Hematopoietic multipotent progenitor cell treated with erythropoietin and hydrocortisone succinate and interleukin-3 and kit ligand, for 8 days (in vitro differentiated cells): ENCODE data around the gene DNAH17.

Experiments
- DNase-seq: peaks from one replicate; pipeline ENCODE4 v3.0.0-alpha.2; 2015

Gene DNAH17

DNA sequence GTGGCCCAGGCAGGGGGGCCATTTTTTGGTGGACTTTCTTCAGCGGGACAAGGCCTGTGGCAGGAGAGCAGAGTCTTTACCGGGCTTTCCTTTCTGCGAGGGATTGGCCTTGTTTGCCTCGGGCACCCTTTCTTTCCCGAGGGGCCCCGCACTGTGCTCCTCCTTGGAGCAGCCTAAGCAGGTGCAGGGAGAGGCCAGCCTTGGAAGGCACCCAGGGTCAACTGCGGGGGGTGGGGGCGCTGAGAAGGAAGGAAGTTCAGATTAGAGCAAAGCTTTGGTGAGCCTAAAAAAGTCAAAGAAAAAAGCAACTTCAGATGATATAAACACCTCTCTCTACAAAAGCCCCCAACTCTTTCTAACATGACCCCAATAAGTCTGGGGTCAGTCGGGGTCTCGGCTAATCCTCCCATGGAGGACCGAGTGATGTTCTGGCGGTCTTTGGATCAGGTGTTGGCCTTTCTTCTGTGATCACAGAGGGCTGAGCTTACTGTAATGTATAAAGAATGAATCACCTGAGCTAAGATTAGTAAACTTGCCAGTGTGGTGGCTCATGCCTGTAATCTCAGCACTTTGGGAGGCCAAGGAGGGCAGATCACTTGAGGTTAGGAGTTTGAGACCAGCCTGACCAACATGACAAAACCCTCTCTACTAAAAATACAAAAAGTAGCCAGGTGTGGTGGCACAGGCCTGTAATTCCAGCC lies 135.8 kb downstream of the DNAH17 start:
- no peak for DNase-seq

DNA sequence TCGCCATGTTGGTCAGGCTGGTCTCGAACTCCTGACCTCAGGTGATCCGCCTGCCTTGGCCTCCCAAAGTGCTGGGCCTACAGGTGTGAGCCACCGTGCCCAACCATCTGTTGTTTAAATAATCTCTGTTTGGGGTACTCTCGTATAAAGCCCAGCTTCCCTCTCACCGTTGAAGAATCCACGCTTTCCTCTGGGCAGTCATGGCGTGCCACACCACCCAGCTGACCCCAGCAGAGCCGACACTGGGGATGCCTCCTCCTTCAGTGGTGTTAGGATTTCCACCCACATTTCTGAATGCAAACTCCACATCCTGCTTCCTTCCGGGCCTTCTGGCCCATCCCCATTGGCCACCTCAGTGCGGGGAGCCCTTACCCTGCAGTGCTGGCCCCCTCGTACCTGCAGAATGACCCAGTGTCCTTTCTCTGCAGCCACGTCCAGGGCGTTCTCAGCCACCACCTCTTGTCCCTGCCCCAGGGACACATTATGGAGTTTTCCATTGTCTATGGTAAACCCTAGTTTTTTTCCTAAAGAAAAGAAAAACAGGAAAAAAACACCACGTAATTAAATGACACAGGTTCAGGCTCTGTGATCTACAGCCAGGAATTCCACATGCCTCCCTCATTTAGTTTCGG lies 138.4 kb downstream of the DNAH17 start:
- DNase-seq: no peak

DNA sequence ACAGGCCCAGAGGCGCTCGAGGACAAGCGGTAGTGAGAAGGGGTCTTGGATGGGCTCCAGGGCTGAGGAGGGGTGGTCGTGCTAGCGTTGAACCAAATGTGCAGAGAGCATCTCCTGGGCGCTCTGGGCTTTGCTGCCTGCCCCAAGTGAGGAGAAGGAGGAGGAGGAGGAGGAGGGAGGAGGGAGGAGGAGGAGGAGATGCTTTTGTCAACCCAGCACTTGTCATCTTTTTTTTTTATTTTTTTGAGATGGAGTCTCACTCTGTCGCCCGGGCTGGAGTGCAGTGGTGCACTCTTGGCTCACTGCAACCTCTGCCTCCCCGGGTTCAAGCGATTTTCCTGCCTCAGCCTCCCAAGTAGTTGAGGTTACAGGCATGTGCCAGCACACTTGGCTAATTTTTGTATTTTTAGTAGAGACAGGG lies 138.9 kb downstream of the DNAH17 start:
- no peak for DNase-seq

DNA sequence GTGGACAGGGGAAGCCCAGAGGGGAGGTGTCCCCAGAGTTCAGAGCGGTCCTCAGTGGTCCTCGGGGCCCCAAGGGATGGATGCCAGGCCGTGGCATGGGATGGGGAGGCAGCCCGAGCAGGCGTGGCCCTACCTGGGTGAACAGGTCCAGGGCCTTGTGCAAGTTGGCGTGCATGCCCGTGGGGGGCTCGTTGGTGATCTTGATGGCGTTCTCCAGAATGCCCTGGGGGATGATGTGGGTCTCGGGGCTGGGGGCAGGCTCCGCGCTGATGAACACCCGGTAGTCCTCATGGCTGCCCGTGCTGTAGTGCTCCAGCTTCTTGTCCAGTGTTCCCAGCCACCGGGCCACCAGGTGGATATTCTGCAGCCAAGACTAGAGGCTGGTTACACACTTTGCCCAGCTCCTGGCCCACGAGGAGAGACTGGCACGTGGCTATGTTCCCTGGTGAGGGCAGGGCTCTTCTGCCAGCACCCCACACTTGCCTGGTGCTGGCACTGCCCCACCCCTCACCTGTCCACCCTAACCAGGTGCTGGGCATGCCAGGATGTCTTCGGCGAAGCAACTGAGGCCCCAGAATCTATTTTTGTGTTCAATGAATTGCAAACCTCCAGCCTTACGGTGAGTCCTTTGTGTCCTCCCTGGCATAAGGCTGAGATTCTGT lies 139.6 kb downstream of the DNAH17 start:
- no peak for DNase-seq

DNA sequence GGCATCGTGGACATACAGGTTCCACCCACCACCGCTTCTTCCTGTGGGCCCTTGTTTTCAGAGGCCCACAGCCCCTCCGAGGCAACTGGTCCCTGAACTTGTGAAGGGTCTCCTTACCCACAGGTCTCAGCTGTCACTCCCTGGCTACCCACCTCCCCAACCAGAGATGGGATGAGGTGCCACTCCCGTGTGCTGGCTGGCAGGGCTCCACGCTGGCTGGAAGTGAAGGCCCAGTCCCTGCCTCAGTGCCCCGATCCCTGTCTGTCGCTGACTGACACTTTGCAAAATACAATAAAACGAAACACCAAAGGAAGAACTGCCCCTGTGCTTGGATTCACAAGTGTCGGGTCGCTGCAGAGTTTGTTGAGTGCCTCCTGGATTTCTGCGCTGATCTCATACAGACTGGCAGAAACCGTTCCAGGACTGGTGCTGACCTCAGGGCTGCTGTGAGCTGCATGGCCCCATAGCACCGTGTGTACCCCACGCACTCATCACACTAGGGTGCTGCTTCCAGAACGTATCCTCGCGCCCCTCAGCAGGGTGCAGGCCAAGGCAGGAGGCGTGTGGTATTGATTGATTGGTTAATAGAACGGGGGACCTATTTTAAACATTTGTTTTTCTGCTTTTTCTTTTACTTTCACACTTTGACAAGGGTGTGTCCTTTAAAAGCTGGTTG lies 141.7 kb downstream of the DNAH17 start:
- DNase-seq: no peak

DNA sequence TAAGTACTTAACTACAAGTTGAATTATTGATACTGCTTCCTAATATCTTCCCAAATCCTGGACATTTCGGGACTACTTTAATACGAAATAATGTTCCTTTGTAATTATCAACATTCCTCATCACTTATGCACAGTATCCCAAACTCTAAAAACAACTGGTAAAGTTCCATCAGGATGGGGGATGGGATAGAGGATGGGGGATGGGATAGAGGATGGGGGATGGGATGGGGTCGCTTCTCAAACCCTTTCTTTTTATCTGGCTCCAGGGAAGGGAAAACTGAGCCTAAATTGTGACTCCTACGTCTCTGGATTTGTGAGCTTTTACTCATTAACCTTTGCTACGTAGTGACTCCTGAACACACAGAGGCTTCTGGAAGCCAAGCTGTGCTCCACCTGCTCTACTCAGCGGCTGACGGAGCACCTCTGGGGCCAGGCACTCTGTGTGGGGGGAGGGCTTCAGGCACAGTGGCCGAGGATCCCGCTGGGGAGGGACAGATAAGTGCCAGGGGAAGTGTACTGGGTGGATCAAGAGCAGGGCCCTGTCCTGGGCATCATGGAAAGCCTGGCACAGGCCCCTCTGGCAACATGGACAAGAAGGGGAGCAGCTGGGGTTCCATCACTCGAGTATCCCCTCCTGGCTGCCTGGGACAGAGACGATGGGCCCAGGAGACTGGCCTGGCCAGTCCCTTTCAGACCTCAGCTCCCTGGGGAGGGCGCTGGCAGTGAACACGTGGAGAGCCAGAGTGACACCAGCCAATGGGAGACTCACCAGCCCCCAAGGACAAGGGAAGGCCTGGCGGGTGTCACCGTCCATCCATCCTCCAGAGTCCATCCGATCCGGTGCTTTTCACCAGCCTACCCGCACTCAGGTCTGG lies 142.5 kb downstream of the DNAH17 start:
- DNase-seq: no peak

DNA sequence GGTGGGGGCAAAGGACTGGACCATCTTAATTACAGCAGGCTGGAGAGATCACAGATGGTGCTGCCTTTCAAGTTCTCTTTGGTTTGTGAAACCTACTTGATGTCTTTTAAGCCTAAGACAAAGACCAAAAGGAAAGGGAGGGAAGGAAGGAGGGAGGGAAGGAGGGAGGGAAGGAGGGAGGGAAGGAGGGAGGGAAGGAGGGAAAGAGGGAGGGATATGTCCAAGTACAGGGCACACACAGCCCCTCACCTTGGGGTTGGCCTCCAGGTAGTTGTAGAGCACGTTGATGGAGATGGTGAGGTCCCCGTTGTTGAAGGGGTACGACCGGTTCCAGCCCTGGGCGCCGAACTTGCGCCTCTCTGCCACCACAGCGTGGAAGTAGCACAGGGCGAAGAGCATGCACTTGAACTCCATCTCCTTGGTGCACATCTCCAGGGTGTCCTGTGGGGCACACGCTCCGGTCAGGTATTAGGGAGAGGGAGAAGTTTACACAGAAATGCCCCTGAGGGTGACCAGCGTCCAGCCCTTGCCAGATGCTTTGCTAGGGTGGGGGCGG lies 143.3 kb downstream of the DNAH17 start:
- DNase-seq: no peak

DNA sequence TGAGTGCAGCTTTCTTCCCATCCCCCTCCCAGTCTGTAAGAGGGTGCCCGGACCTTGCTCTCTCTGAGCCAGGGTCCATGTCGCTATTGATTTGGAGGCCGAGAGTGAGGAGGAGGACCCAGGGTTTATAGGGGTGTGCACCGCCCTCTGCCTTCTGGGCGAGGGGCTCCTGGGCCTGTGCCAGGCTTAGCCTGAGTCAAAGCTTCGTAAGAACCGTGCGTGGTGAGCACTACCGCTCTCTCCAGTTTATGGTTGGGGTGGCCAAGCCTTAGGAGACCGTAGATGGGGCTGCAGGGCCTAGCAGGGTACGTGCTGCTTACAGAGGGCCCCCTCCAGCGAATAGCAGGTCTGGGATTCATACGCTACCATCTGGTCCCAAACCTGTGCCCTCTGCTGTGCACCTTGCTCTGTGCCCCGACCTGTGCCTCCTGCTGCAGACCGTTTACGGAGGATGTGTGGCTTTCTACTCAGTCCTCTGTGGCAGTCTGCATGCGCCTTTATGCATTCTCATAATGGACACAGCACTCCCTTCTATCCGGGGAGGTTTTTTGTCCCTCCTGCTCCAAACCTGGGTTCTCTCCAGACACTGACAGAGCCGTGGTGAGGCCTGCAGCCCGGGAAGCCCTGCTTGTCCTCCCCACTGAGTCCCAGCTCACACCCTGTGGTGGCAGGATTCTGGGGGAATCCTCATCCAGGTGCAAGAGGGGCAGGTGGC lies 144.0 kb downstream of the DNAH17 start:
- DNase-seq: no peak

DNA sequence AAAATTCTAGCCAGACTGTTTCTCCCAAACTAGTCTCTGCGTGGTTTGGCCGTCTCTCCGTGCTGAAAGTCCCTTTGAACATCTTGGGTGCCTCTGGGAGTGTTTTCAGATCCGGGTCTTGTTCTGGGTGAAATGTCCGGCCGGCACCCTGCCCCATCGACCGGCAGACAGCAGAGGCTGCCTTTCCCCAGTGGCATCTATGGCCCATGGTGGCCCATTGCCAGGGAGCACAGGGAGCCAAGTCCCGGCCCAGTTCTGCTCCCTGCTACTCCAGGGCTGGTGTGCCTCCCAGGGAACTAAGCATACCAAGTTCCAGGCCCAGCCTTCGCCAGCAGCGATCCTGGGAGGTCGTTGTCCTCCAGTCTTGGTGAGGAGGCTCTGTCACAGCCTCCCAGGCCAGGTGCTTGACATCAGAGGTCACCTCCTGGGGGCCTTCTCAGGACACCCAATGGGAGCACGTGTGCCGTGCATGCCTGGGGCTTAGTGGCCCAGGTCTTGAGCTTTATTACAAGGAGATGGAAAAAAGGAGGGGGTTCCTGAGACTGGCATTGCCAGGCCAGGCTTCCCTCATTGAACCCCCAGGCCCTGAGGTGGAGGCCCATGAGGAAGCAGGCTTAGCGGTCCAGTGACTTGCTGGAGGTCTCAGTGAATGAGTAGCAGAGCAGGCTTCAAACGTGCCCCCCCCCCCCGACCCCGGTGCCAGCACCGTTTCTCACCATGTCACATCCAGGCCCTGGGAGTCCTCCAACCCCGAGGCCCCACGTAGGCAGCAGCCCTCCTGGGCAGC lies 144.8 kb downstream of the DNAH17 start:
- no peak for DNase-seq

DNA sequence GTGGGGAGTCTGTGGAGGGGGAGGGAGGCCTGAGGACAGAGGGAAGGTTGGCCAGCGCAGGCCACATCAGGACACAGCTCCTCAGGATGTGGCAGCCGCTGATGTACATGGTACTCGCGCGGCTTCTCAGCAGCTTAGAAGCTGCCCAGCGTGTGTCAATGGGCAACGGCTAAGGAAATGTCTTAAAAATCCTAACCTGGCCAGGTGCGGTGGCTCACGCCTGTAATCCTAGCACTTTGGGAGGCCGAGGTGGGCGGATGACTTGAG lies 145.6 kb downstream of the DNAH17 start:
- DNase-seq: no peak

DNA sequence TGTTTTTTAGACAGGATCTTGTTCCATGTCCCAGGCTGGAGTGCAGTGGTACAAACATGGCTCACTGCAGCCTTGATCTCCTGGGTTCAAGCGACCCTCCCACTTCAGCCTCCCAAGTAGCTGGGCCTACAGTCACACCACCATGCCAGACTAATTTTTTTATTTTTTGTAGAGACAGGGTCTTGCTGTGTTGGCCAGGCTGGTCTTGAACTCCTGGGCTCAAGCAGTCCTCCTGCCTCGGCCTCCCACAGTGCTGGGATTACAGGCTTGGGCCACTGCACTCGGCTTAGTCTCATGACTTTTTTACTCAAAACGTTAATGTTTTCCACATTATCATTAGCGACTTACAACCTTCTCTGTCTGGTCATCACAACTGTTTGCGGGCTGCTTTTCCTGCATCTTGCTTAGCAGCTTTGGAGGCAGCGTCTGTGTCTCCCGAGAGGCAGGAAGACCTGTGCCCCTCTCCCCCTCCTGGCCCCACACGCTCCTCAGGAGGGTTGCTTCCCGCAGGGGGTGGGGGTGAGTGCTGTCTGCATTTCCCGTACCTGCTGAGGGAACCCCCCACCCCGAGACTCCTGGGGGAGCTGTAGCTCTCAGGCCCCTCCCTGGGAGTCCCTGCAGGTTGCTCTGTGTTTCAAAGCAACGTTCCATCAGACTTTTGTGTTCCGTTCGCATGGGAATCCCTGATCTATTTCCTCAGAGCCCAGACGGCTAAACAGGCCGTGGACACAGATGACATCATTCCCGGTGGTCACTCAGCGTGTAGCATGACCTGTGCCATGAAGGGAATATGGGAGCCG lies 146.1 kb downstream of the DNAH17 start:
- DNase-seq: no peak

DNA sequence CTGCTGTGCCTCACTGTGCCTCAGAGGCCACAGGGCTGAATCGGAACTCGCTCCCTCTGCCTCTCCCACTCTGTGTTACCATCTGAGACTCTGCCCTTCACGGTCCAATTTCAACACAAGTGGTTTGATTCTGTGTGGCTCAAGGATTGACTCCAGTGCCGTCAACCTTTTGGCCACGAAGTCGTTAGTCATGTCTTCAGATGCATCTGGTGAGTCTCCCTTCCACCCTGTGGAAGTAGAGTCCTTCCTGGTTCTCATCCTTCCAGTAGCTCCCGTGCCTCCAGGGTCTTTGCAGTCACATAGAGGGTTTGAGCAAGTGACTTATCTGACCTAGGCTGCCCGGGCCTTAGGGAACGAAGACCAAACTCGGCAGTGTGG lies 147.6 kb downstream of the DNAH17 start:
- DNase-seq: no peak

DNA sequence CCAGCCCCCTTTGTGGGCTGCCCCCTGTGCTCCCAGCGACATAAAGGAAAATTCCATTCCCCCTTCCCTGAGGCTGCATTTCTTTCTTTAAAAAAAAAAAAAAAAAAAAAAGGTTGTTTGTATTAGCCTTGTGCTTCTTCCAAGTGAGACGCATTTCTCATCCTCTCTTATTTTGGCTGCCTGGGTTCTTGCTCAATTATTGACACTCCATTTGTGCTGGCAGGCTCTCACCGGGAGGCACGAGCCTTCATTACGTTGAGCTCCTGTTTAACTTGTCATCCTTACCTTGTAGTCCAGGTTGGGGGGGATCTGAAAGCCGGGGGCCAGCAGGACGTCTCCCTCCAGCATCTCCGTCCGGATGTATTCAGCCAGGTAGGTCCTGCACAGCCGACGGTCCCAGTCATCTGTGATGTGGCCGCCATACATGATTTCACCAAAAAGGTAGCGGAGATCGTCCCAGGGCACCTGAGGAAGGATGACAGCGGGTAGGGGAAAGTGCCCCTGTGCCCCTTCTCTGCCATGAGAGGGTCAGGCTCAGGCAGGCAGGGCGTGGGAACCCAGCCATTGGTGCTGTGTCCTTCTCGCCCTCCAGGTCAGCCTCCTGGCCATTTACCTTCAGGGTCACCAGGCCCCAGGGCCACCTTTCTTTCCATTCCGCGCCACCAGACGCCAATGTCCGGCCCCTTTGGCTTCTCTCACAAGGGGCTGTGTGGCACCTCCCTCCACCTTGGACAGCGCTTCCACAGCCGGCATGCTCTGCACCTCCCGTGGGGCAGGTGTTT lies 148.2 kb downstream of the DNAH17 start:
- DNase-seq: no peak

DNA sequence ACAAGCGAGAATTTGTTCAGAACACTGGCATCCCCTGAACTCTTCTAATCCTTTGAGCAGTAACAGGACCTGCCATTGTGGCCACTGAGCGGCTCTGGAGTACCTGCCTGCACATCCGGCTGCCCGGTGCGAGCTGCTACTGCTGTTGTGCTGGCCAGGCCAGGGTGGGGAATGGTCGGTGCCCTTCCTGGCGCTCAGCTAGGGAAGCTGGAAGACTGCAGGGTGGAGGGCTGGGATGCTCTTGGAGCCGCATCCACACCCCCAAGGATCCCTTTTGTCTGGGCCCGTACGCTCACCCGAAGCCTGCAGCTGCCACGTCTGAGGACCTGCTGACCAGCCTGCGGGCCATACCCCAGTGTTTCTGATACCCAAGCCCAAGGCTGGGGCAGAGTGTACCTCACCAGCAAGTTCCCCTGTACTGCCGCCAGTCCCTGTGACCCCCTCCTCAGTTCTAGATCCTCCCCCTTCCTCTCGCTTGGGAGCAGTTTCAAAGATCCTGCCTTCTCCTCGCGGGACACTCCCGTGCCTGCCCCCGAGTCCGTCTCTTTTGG lies 149.1 kb downstream of the DNAH17 start:
- DNase-seq: no peak

DNA sequence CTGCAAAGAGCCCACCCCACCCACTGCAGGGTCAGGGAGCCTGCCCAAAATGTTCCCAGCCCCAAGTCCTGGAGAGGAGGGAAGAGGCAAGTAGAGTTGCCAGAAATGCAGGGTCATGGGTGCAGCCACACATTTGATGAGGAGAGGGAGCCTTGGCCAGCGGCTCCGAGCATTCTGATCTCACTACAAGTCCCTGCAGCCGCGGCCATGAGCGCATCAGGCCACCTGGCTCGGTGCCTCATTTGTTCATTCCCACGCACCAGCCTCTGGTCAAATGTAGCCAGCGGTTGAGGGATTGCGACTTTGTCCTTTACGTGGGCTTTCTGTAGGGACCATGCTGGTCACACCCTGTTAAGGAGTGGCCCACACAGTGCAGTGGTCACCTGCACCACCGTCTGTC lies 150.1 kb downstream of the DNAH17 start:
- DNase-seq: no peak

DNA sequence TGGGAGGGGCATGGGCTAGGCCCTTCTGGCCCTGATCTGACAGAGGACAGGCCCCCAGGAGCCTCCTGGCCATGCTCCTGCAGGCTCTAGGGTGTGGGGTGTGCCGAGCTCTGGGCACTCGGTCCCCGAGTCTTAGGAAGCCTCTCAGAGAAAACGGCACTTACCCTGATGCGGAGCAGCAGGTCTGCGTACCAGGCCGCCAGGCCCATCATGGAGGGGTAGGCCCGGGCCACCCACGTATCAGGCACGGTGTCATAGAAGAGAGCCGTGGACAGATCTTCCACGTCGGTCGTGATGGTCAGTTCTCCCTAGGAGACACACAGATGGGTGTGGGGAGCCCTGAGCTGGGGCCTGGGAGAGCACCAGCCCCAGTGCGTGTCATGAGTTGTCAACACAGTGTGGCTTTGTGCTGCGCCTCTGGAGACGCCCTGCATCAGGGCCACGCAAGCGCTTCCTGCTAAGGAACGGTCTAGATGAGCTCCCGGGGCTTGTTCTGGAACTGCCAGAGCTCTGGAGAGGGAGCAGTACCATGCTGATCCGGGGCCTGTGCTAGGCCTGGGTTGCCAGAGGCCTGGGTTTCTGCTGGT lies 150.8 kb downstream of the DNAH17 start:
- no peak for DNase-seq

DNA sequence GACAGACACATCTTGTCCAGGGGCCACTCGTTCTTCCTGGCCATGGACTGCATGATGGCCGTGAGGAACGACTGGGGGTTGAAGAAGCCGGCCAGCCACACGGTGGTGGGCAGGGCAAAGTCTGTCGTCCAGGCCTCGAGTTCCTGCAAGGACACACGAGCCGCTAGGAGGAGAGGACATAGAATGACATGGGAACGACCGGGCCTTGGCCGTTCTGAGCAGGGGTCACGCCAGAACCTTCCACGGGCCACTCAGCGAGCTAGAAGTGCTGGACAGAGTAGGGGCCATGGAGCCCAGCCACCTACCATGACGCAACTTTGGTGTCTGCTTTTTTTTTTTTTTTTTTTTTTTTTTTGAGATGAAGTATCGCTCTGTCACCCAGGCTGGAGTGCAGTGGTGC lies 151.8 kb downstream of the DNAH17 start:
- DNase-seq: no peak

DNA sequence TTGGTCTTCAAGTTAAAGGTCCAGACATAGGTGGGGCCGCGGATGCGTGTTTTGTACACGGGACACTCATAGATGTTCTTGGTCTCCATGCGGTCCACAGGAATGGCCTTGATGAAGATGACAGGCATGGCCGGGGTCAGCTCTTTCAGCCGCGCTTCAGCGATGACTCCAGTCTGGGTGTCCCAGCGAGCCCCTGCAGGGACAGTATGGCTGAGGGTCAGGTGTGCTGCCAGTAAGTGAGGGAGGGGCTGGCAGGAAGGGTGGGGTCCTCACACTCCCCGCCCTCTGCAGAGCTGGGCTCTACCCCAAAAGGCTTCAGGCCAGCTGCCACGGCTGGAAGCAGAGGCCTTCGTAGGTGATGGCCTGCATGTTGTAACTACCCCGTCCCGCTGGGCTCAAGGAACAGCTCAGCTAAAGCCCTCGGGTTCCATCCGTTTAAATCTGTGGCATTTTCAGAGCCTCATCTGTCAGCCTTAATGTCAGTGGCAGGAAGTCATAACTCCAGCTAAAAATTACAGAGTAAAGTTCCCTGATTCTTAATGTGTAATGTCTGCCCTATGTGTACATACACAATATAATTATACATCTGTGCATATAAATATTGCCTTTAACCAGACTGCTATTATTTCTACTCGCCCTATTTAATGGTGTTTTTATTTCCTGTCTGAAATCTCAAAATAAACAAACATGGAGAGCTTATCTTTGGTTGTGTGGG lies 153.1 kb downstream of the DNAH17 start:
- DNase-seq: no peak
